ENCODE results near the gene LCP2. TPM values are rescaled to one million over a fixed set of nuclear protein-coding genes. Genes with fewer than 3 reads are reported as not detected.
A peak's percentile ranks its signal among the peaks of the same experiment; 100 is the strongest.

Gene LCP2
- total RNA-seq, 1 experiment from 2014 or later, result not detected

DNA sequence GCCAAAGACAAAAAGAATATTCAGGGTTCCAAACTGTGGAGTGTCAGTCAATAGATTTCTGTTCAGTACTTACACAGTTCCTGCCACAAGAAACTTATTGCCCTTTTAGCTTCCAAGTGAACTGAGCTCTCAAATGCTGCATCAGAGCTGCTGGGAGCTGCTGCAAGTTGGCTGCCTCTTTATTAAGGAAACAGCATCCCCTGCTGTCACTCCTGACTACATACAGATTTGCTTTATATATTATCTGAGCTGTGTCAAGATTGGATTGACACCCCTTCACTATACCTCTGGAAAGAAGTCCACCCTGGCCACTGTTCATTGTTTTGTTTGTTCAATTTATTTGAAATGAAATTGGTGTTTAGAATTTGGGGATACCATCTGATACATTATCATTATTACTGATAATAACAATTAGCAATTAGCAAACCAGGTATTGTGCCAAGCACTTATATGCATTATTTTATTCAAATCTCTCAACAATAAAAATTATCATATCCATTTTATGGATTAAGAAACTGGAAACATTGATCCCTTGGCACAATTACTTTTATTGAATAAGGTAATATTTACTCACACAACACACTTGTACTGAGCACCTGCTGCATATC is 81.2 kb downstream of the LCP2 start:
- Histone ChIP-seq H3K27ac (no peak overlapping the region), H2AFZ (no peak overlapping the region), H3K9me3 (ENCODE audit: insufficient read depth, low read depth) (peaks cover 4% of the 10 kb centered on the region; the same call in 1 of the 2 replicates), H3K27me3 (ENCODE audit: insufficient read depth, low read depth) (no peaks in the 10 kb centered on the region), H3K4me2 (no peak overlapping the region), H3K9me2 (ENCODE audit: insufficient read depth) (no peaks in the 10 kb centered on the region), H4K20me1 (ENCODE audit: insufficient read depth) (no peaks in the 10 kb centered on the region), H3K79me2 (ENCODE audit: low read depth) (no peaks in the 10 kb centered on the region), H3K4me1 (replicated peaks; ENCODE audit: insufficient read depth) (peaks cover 51% of the 10 kb centered on the region), H3F3A (ENCODE audit: insufficient read depth, low read depth) (peaks cover 46% of the 10 kb centered on the region), H3K4me3 (no peak overlapping the region), H3K36me3 (ENCODE audit: low read depth) (no peaks in the 10 kb centered on the region)
- intact Hi-C loops (cut with micrococcal nuclease; ENCODE audit: unreplicated experiment), result loop anchor here (1.0 to 5.0 kb wide), 6 partner anchors 32 to 1230 kb away; partner anchors contain the start of gene SPDL1
- TF ChIP-seq, protein P1, sequence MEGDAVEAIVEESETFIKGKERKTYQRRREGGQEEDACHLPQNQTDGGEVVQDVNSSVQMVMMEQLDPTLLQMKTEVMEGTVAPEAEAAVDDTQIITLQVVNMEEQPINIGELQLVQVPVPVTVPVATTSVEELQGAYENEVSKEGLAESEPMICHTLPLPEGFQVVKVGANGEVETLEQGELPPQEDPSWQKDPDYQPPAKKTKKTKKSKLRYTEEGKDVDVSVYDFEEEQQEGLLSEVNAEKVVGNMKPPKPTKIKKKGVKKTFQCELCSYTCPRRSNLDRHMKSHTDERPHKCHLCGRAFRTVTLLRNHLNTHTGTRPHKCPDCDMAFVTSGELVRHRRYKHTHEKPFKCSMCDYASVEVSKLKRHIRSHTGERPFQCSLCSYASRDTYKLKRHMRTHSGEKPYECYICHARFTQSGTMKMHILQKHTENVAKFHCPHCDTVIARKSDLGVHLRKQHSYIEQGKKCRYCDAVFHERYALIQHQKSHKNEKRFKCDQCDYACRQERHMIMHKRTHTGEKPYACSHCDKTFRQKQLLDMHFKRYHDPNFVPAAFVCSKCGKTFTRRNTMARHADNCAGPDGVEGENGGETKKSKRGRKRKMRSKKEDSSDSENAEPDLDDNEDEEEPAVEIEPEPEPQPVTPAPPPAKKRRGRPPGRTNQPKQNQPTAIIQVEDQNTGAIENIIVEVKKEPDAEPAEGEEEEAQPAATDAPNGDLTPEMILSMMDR (conservative IDR thresholded peaks at IDR 0.05), result peak; percentile 87
- TF ChIP-seq EZH2 (IDR thresholded peaks at IDR 0.05; ENCODE audit: low read depth), result no peak
- peak; percentile 49 to 74 for DNase-seq
- no TSS peak for BruUV-seq (replicated peaks)
- POLR2A ChIA-PET (ENCODE audit: unreplicated experiment), result no interaction called here
- CTCF ChIA-PET, result interaction anchor here (0.7 to 1.6 kb wide), 6 partner anchors 33 to 1229 kb away, joined by 3 to 8 read pairs (median 5); no protein-coding TSS in a partner anchor

DNA sequence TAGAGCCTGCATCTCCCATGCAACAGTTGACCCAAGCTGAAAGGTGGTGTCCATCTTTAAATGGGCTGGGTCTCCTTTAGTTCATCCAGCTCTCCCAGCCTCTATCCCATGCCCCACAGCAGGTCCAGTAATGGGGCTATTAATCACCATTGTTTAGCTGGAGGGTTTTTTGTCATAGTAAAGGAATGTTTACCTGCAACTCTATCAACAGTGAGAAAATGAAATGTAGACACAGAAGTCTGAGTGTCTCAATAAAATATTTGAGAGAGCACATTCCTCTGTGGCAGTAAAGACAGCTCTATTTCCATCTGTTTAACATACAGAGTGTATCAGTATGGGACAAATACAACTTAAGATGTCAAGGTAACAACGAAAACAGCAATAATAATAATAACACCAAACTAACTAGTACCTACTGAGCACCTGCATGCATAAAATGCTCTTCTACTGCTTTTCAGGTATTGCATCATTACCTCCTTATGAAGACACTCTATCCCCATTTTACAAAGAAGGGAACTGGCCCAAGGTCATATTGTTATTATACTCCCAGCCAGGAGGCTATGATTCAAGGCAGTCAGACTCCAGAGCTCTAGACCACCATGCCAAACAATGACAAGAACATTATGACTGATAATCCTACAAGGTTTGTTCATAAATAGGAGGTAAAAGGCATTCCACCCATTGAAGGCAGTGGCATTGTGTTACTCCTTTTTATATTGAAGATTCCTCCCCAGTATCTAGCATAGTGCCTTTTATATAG is 85.8 kb downstream of the LCP2 start:
- Histone ChIP-seq H3K4me1 (replicated peaks; ENCODE audit: insufficient read depth) (peaks cover 30% of the 10 kb centered on the region), H3K36me3 (ENCODE audit: low read depth) (0 out of 2 replicates have a peak, but pooled peaks cover 4% of the 10 kb centered on the region), H3K4me3 (no peak overlapping the region), H3K9me3 (ENCODE audit: insufficient read depth, low read depth) (peaks cover 8% of the 10 kb centered on the region; the same call in 1 of the 2 replicates), H3K79me2 (ENCODE audit: low read depth) (no peaks in the 10 kb centered on the region), H3K27me3 (ENCODE audit: insufficient read depth, low read depth) (no peaks in the 10 kb centered on the region), H4K20me1 (ENCODE audit: insufficient read depth) (no peaks in the 10 kb centered on the region), H3F3A (ENCODE audit: insufficient read depth, low read depth) (peaks cover 23% of the 10 kb centered on the region), H3K9me2 (ENCODE audit: insufficient read depth) (no peaks in the 10 kb centered on the region), H3K27ac (peak overlapping the region; percentile 92), H2AFZ (no peak overlapping the region), H3K4me2 (peak overlapping the region; percentile 47)
- POLR2A ChIA-PET (ENCODE audit: unreplicated experiment), result interaction anchor here (0.5 to 0.6 kb wide), 3 partner anchors 94 to 539 kb away, joined by 3 to 4 read pairs (median 4); no protein-coding TSS in a partner anchor
- no TSS peak for BruUV-seq (replicated peaks)
- CTCF ChIA-PET, result interaction anchor here (0.7 to 1.2 kb wide), 2 partner anchors 60 to 112 kb away, joined by 3 read pairs; no protein-coding TSS in a partner anchor
- intact Hi-C loops (cut with micrococcal nuclease; ENCODE audit: unreplicated experiment), result loop anchor here (1.0 to 5.0 kb wide), 3 partner anchors 39 to 111 kb away; no protein-coding TSS in a partner anchor
- no peak for TF ChIP-seq EZH2 (IDR thresholded peaks at IDR 0.05; ENCODE audit: low read depth)
- TF ChIP-seq, protein P1 (conservative IDR thresholded peaks at IDR 0.05), result no peak
- peak; percentile 45 to 97 for DNase-seq

GRCh38 chr5:170206958-170207357 is 90.6 kb downstream of the LCP2 start:
- Histone ChIP-seq H2AFZ (no peak overlapping the region), H4K20me1 (ENCODE audit: insufficient read depth) (no peaks in the 10 kb centered on the region), H3K36me3 (ENCODE audit: low read depth) (0 out of 2 replicates have a peak, but pooled peaks cover 4% of the 10 kb centered on the region), H3K27me3 (ENCODE audit: insufficient read depth, low read depth) (no peaks in the 10 kb centered on the region), H3K79me2 (ENCODE audit: low read depth) (no peaks in the 10 kb centered on the region), H3F3A (ENCODE audit: insufficient read depth, low read depth) (peaks cover 10% of the 10 kb centered on the region), H3K4me1 (replicated peaks; ENCODE audit: insufficient read depth) (peaks cover 12% of the 10 kb centered on the region), H3K4me2 (no peak overlapping the region), H3K27ac (no peak overlapping the region), H3K9me3 (ENCODE audit: insufficient read depth, low read depth) (peaks cover 12% of the 10 kb centered on the region), H3K4me3 (no peak overlapping the region), H3K9me2 (ENCODE audit: insufficient read depth) (no peaks in the 10 kb centered on the region)
- BruUV-seq (replicated peaks), result no TSS peak
- intact Hi-C loops (cut with micrococcal nuclease; ENCODE audit: unreplicated experiment), result no loop called here
- ChIA-PET POLR2A (ENCODE audit: unreplicated experiment) (no interaction called here), CTCF (no interaction called here)
- no peak for DNase-seq
- no peak for TF ChIP-seq EZH2 (IDR thresholded peaks at IDR 0.05; ENCODE audit: low read depth)
- TF ChIP-seq, protein P1 (conservative IDR thresholded peaks at IDR 0.05), result no peak
